ENCODE data around the gene CERS6.
A peak's percentile ranks its signal among the peaks of the same experiment; 100 is the strongest.

CERS6 gene

DNA sequence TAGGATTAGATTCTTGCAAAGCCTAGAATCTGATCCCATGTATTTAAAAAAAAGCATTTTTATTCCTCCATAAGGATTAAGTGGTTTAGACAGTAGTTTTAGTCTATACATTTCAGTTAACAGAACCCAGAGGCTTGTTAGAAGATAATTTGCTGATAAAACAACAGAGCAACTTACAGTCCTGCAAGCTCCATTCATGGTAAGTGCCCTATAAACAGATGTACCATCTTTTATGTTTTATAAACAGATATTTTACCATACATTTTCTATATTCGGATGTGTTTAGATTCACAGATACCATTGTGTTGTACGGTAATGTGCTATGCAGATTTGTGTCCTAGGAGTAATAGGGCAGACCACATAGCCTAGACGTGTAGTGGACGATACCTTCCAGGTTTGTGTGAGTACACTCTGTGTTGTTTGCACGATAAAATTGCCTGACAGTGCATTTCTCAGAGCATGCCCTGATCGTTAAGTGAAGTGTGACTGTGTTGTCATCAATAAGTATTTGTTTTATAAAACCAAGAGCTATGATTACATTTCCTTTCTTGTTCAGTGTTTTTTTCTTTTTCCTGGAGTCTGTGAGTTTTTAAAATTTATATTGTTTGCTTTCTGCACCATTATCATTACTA lies 54.2 kb downstream of the CERS6 start:
- TF ChIP-seq, protein P1, sequence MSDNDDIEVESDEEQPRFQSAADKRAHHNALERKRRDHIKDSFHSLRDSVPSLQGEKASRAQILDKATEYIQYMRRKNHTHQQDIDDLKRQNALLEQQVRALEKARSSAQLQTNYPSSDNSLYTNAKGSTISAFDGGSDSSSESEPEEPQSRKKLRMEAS (IDR thresholded peaks at IDR 0.05; ENCODE audit: low read depth, low read length), result no peak
- TF ChIP-seq MYC (IDR thresholded peaks at IDR 0.05; ENCODE audit: low read depth, low read length) (no peak), POLR2A (IDR thresholded peaks at IDR 0.05; ENCODE audit: extremely low read depth, insufficient read length) (no peak)
- TF ChIP-seq, protein P2, sequence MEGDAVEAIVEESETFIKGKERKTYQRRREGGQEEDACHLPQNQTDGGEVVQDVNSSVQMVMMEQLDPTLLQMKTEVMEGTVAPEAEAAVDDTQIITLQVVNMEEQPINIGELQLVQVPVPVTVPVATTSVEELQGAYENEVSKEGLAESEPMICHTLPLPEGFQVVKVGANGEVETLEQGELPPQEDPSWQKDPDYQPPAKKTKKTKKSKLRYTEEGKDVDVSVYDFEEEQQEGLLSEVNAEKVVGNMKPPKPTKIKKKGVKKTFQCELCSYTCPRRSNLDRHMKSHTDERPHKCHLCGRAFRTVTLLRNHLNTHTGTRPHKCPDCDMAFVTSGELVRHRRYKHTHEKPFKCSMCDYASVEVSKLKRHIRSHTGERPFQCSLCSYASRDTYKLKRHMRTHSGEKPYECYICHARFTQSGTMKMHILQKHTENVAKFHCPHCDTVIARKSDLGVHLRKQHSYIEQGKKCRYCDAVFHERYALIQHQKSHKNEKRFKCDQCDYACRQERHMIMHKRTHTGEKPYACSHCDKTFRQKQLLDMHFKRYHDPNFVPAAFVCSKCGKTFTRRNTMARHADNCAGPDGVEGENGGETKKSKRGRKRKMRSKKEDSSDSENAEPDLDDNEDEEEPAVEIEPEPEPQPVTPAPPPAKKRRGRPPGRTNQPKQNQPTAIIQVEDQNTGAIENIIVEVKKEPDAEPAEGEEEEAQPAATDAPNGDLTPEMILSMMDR (IDR thresholded peaks at IDR 0.05; ENCODE audit: low read depth, low read length), result no peak
- no peak overlapping the region for H3K4me3 ChIP-seq (ENCODE audit: low read depth, low read length)
- no peak for DNase-seq (ENCODE audit: low read depth)

DNA sequence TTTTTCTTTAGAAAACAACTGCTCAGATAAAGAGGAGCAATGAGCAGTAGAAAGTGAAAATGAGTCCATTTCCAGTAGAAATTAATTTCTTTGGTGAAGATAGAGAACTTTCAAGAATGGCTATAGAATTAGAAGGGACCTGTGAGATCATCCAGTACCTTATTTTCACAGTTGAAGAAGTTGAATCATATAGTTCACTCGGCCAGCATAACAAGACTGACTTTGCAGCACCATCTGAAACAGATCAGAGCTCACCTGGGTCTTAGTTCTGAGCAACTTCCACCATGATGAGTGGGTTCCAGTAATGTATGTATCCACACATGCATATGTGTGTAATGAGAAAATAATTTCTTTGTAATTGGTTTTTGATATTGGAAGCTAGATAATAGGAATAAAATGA lies 58.6 kb downstream of the CERS6 start:
- no peak overlapping the region for H3K4me3 ChIP-seq (ENCODE audit: low read depth, low read length)
- no peak for DNase-seq (ENCODE audit: low read depth)
- TF ChIP-seq POLR2A (IDR thresholded peaks at IDR 0.05; ENCODE audit: extremely low read depth, insufficient read length) (no peak), MYC (IDR thresholded peaks at IDR 0.05; ENCODE audit: low read depth, low read length) (no peak)
- TF ChIP-seq, protein P2 (IDR thresholded peaks at IDR 0.05; ENCODE audit: low read depth, low read length), result no peak
- TF ChIP-seq, protein P1 (IDR thresholded peaks at IDR 0.05; ENCODE audit: low read depth, low read length), result no peak

DNA sequence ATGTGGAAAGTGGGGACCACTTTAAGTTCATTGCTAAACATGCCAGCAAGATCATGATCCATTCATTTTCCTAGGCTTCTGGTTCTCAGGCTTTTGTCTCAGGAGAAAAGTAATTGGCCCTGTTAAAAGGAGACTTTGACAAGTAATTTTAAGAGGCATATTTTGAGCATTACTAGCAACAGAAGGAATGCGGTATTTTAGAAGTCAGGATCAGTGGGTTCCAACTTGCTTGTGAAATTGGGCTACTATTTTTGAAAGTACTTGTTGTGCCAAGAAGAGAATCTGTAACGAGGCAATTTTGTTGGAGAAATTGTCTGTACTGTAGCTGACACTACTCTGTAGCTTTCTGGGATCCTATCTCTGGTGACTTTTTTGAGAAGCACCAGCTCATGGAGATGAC lies 59.4 kb downstream of the CERS6 start:
- no peak overlapping the region for H3K4me3 ChIP-seq (ENCODE audit: low read depth, low read length)
- no peak for DNase-seq (ENCODE audit: low read depth)
- TF ChIP-seq MYC (IDR thresholded peaks at IDR 0.05; ENCODE audit: low read depth, low read length), result no peak
- TF ChIP-seq POLR2A (IDR thresholded peaks at IDR 0.05; ENCODE audit: extremely low read depth, insufficient read length), result no peak
- TF ChIP-seq, protein P1 (IDR thresholded peaks at IDR 0.05; ENCODE audit: low read depth, low read length), result no peak
- TF ChIP-seq, protein P2 (IDR thresholded peaks at IDR 0.05; ENCODE audit: low read depth, low read length), result no peak

DNA sequence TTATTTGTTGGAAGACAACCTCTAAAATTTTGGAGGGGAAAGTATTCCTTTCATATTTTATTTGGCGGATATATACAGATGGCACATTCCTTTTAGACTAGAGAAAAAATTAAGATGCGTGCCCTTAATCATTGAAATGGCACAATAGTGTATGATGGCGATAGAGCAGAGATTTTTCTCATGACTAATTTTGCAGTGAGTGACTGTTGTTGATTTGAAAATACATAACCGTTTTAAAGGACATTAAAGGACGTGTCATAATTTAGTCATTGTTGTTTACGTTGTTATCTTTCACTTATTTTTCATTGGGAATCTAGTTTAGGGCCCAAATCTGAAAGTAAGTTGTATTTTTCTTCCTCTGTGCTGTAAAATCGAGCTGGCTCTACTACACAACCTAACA lies 61.7 kb downstream of the CERS6 start:
- TF ChIP-seq, protein P2 (IDR thresholded peaks at IDR 0.05; ENCODE audit: low read depth, low read length), result no peak
- no peak for TF ChIP-seq POLR2A (IDR thresholded peaks at IDR 0.05; ENCODE audit: extremely low read depth, insufficient read length)
- H3K4me3 ChIP-seq (ENCODE audit: low read depth, low read length), result no peak overlapping the region
- DNase-seq (ENCODE audit: low read depth), result no peak

DNA sequence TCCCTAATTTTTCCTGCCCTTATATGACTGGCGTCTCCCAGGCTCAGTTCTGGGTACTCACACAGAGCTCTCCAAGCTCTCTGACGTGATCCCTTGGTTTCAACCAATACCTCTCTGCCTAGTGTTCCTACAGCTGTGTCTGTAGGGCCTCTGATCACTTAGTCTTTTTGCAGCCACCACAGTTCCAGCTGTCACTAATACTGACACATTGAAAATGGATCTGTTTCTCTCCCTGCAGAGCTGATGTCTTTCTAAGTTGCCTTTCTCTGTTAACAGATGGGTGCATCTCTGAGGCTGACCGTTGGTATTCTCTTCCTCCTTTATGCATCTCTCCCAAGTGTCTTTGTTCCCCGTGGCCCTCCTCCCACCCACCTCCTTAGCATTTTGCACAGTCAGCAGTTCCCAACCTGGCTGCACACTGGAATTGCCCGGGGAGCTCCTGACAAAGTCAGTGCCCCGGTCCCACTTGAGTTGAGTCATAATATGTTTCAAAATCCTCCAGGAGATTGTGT lies 62.5 kb downstream of the CERS6 start:
- no peak overlapping the region for H3K4me3 ChIP-seq (ENCODE audit: low read depth, low read length)
- TF ChIP-seq, protein P2 (IDR thresholded peaks at IDR 0.05; ENCODE audit: low read depth, low read length), result no peak
- no peak for TF ChIP-seq MYC (IDR thresholded peaks at IDR 0.05; ENCODE audit: low read depth, low read length)
- TF ChIP-seq POLR2A (IDR thresholded peaks at IDR 0.05; ENCODE audit: extremely low read depth, insufficient read length), result no peak
- TF ChIP-seq, protein P1 (IDR thresholded peaks at IDR 0.05; ENCODE audit: low read depth, low read length), result no peak
- peak; percentile 15 for DNase-seq (ENCODE audit: low read depth)
